A673 (cell line): ENCODE measurements around the gene MAVS.

Experiments
- CTCF ChIP-seq: fragments of 300-800, 200-600 bp; sonication (generic); conservative IDR thresholded peaks from 2 replicates; pipeline ENCODE4 v1.5.1; 2017; ENCODE audit warnings: low read depth, mild to moderate bottlenecking, antibody characterized with exemption, low read length, moderate library complexity, mixed read lengths
- EZH2 ChIP-seq: fragments of 200-600 bp; sonication (generic); IDR thresholded peaks from 2 replicates; pipeline ENCODE4 v1.6.1; 2017; ENCODE audit warnings: borderline replicate concordance, low read depth, mild to moderate bottlenecking, mixed read lengths, antibody characterized with exemption, low read length; ENCODE audit not compliant: poor library complexity, severe bottlenecking

- TF ChIP-seq CTCF (no peak), EZH2 (no peak)
Observed at GRCh38 chr20:3876000-3876399, 29.4 kb downstream of the MAVS start.
